AG09309 (cell line): ENCODE measurements around the gene NDE1.
"Not testable (repeated sequence)": the region's sequence is repeated elsewhere in the genome, so short reads cannot be mapped to it uniquely, and the experiment has no call there.

Source experiments
- DNase-seq: peaks from one replicate; pipeline ENCODE4 v3.0.0-alpha.2; 2010; ENCODE audit warnings: low read depth
- H3K4me3 ChIP-seq: 2 replicates; pipeline ENCODE4 v1.5.1; 2011; ENCODE audit warnings: mild to moderate bottlenecking, low read depth, low read length, moderate library complexity; ENCODE audit not compliant: control insufficient read depth
- TF ChIP-seq, protein P1 (sequence below): IDR thresholded peaks from 2 replicates; pipeline ENCODE4 v1.5.1; 2011; ENCODE audit warnings: mild to moderate bottlenecking, low read depth, low read length, inconsistent platforms; ENCODE audit not compliant: insufficient read depth, control insufficient read depth; ENCODE audit errors: missing control alignments

Gene NDE1

GRCh38 chr16:15686287-15686686 is 36.2 kb downstream of the NDE1 start:
- DNase-seq = no peak
- no peak overlapping the region for H3K4me3 ChIP-seq
- TF ChIP-seq, protein P1, sequence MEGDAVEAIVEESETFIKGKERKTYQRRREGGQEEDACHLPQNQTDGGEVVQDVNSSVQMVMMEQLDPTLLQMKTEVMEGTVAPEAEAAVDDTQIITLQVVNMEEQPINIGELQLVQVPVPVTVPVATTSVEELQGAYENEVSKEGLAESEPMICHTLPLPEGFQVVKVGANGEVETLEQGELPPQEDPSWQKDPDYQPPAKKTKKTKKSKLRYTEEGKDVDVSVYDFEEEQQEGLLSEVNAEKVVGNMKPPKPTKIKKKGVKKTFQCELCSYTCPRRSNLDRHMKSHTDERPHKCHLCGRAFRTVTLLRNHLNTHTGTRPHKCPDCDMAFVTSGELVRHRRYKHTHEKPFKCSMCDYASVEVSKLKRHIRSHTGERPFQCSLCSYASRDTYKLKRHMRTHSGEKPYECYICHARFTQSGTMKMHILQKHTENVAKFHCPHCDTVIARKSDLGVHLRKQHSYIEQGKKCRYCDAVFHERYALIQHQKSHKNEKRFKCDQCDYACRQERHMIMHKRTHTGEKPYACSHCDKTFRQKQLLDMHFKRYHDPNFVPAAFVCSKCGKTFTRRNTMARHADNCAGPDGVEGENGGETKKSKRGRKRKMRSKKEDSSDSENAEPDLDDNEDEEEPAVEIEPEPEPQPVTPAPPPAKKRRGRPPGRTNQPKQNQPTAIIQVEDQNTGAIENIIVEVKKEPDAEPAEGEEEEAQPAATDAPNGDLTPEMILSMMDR = no peak

GRCh38 chr16:15689290-15689689 is 39.2 kb downstream of the NDE1 start:
- TF ChIP-seq, protein P1 = no peak
- no peak overlapping the region for H3K4me3 ChIP-seq
- no peak for DNase-seq

- TF ChIP-seq, protein P1 = no peak
- no peak overlapping the region for H3K4me3 ChIP-seq
Observed at GRCh38 chr16:15690296-15690695, 40.3 kb downstream of the NDE1 start.

GRCh38 chr16:15691046-15691445 is 41.0 kb downstream of the NDE1 start:
- TF ChIP-seq, protein P1 = no peak
- H3K4me3 ChIP-seq = no peak overlapping the region
- DNase-seq = no peak

More at GRCh38 chr16:15690296-15690695, 40.3 kb downstream of the NDE1 start:
- peak; percentile 13 for DNase-seq

DNA sequence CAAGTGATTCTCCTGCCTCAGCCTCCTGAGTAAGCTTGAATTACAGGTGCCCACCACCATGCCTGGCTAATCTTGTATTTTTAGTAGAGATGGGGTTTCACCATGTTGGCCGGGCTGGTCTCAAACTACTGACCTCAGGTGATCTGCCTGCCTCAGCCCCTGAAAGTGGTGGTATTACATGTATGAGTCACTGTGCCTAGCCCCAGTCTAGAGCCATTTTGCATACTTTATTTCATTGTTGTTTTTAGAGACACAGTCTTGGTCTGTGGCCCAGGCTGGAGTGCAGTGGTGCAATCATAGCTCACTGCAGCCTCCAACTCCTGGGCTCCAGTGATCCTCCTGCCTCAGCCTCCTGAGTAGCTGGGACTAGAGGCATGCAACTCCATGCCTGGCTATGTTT is 42.5 kb downstream of the NDE1 start:
- DNase-seq, H3K4me3 ChIP-seq: not testable (repeated sequence)

GRCh38 chr16:15694499-15694898 is 44.5 kb downstream of the NDE1 start:
- DNase-seq = no peak
- TF ChIP-seq, protein P1 = no peak
- no peak overlapping the region for H3K4me3 ChIP-seq

DNA sequence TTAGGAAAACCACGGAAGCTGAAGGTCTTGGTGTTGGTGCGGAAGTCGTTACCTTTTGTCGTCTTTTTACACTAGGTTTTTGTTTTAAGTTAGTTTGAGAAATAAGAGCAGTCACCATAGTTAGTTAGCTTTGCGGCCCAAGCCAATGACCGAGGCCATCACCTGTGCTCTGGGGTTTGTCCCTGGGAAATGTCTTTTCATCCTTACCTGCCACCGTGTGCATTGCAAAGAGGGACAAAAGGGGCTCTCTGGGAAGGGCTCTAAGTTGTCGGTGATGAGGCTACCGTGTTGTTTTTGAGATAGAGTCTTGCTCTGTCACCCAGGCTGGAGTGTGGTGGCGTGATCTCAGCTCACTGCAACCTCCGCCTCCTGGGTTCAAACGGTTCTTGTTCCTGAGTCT is 49.8 kb downstream of the NDE1 start:
- no peak for DNase-seq
- TF ChIP-seq, protein P1 = no peak
- no peak overlapping the region for H3K4me3 ChIP-seq
